GM12878 (cell line): Measurements from ENCODE around the gene IFT88. TPM values are rescaled to one million over a fixed set of nuclear protein-coding genes. Genes with fewer than 3 reads are reported as not detected.

Source experiments
- ATAC-seq: fragments of 200-7000 bp; cut with Tn5 transposase; 3 replicates; pipeline ENCODE4 v1.9.1; 2020; ENCODE audit warnings: mild to moderate bottlenecking, moderate library complexity
- BruUV-seq: library from RNA; stranded (reverse); fragments of 400-500 nt; replicated peaks from 2 replicates; lab custom pipeline; 2021; lab: Mats Ljungman, UMichigan
- CTCF ChIA-PET: fragments of 300-600 bp; sonication (Branson Sonifier 250); formaldehyde crosslinking; extraction: SDS; loops from one replicate; lab custom pipeline; 2021; ENCODE audit warnings: inconsistent platforms; lab: Yijun Ruan, JAX
- POLR2A ChIA-PET: fragments of 350-600 bp; formaldehyde crosslinking; extraction: SDS; loops from one replicate; lab custom pipeline; 2021; ENCODE audit warnings: inconsistent platforms; lab: Charles Lee
- RAD21 ChIA-PET: fragments of 300-600 bp; sonication (Branson Sonifier 250); formaldehyde crosslinking; loops from one replicate; lab custom pipeline; 2023; ENCODE audit warnings: antibody characterized with exemption; ENCODE audit not compliant: unreplicated experiment; lab: Charles Lee
- SMC1A ChIA-PET: fragments of 300-600 bp; sonication (Branson Sonifier 250); formaldehyde crosslinking; loops from one replicate; lab custom pipeline; 2023; ENCODE audit not compliant: unreplicated experiment, uncharacterized antibody; lab: Charles Lee
- DNase-seq: peaks from one replicate; pipeline ENCODE4 v3.0.0-alpha.2; 2011; ENCODE audit warnings: low read depth, low spot score
- FAIRE-seq: peaks from 3 replicates; lab custom pipeline; 2011; peaks lifted over from hg19 to GRCh38; lab: Jason Lieb, UNC
- H2AFZ ChIP-seq: 2 replicates; pipeline ENCODE4 v1.6.0; 2011; ENCODE audit warnings: low read depth, low read length, control low read depth; ENCODE audit not compliant: control insufficient read depth
- H3K27ac ChIP-seq: 2 replicates; pipeline ENCODE4 v1.5.1; 2011; ENCODE audit warnings: control low read depth; ENCODE audit not compliant: control insufficient read depth, insufficient read depth
- H3K27me3 ChIP-seq, 2 experiments: replicated peaks in 1 of 2; 2 replicates each; pipeline versions ENCODE4 v1.6.0 to v1.6.1; 2011; ENCODE audit warnings: low read length in 1 of 2; ENCODE audit not compliant: control insufficient read depth in 2 of 2, insufficient read depth in 2 of 2
- H3K36me3 ChIP-seq, 2 experiments: 2 replicates each; pipeline ENCODE4 v1.5.1; 2011; ENCODE audit warnings: low read length in 1 of 2; ENCODE audit not compliant: control insufficient read depth in 2 of 2, insufficient read depth in 2 of 2
- H3K4me1 ChIP-seq: 2 replicates; pipeline ENCODE4 v1.6.1; 2011; ENCODE audit warnings: mild to moderate bottlenecking, low read length, moderate library complexity, mixed read lengths; ENCODE audit not compliant: control insufficient read depth, insufficient read depth
- H3K4me2 ChIP-seq: 2 replicates; pipeline ENCODE4 v1.6.0; 2011; ENCODE audit warnings: control low read depth; ENCODE audit not compliant: control insufficient read depth, insufficient read depth
- H3K4me3 ChIP-seq: fragments of 200-600 bp; sonication (generic); 2 replicates; pipeline ENCODE4 v1.5.1; 2016
- H3K79me2 ChIP-seq: 2 replicates; pipeline ENCODE4 v1.6.0; 2011; ENCODE audit warnings: low read length; ENCODE audit not compliant: control insufficient read depth, insufficient read depth
- H3K9ac ChIP-seq: 2 replicates; pipeline ENCODE4 v1.8.0; 2011; ENCODE audit warnings: low read length, control low read depth, mixed read lengths; ENCODE audit not compliant: control insufficient read depth, insufficient read depth
- H3K9me3 ChIP-seq: replicated peaks from 3 replicates; pipeline ENCODE4 v1.5.1; 2011; ENCODE audit warnings: mild to moderate bottlenecking, low read length; ENCODE audit not compliant: control insufficient read depth, insufficient read depth
- H4K20me1 ChIP-seq: 2 replicates; pipeline ENCODE4 v1.6.0; 2011; ENCODE audit not compliant: control insufficient read depth, insufficient read depth
- ASH2L ChIP-seq: fragments of 300-600, 200-600 bp; sonication (generic); IDR thresholded peaks from 2 replicates; pipeline ENCODE4 v1.6.1; 2017; ENCODE audit warnings: low read depth, mild to moderate bottlenecking, borderline replicate concordance
- ATF7 ChIP-seq: fragments of 450-650 bp; IDR thresholded peaks from 2 replicates; pipeline ENCODE4 v1.6.1; 2016; ENCODE audit warnings: low read depth, mild to moderate bottlenecking
- CREB1 ChIP-seq: IDR thresholded peaks from 2 replicates; pipeline ENCODE4 v1.6.1; 2012; ENCODE audit warnings: low read depth, mild to moderate bottlenecking, inconsistent platforms
- EGR1 ChIP-seq, 2 experiments: IDR thresholded peaks; 1 replicate in 1 of 2; 2 replicates in 1 of 2; pipeline ENCODE4 v1.6.1; 2011 to 2012; ENCODE audit warnings: low read depth in 2 of 2, low read length in 2 of 2, borderline replicate concordance in 1 of 2, mild to moderate bottlenecking in 1 of 2, moderate library complexity in 1 of 2
- EP300 ChIP-seq, 2 experiments: fragments of 150-350 bp in 1 of 2; IDR thresholded peaks; 2 replicates each; pipeline ENCODE4 v1.6.1; 2011 to 2012; ENCODE audit warnings: low read depth in 2 of 2, low read length in 2 of 2, borderline replicate concordance in 1 of 2, improper control_type of control experiment in 1 of 2, inconsistent platforms in 1 of 2; ENCODE audit not compliant: control insufficient read depth in 1 of 2
- ESRRA ChIP-seq: IDR thresholded peaks from 2 replicates; pipeline ENCODE4 v1.6.1; 2012; ENCODE audit warnings: mild to moderate bottlenecking, low read length, improper control_type of control experiment
- FOXK2 ChIP-seq: fragments of 450-650 bp; IDR thresholded peaks from 2 replicates; pipeline ENCODE4 v1.6.1; 2017; ENCODE audit warnings: mild to moderate bottlenecking, moderate library complexity
- FOXM1 ChIP-seq: IDR thresholded peaks from 2 replicates; pipeline ENCODE4 v1.6.1; 2012; ENCODE audit warnings: low read depth, mild to moderate bottlenecking, inconsistent platforms, low read length, moderate library complexity
- KLF5 ChIP-seq: fragments of 450-650 bp; IDR thresholded peaks from 2 replicates; pipeline ENCODE4 v1.6.1; 2014; ENCODE audit warnings: mild to moderate bottlenecking; ENCODE audit not compliant: partially characterized antibody
- LARP7 ChIP-seq: fragments of 450-650 bp; IDR thresholded peaks from 2 replicates; pipeline ENCODE4 v1.6.1; 2017; ENCODE audit warnings: mild to moderate bottlenecking
- MTA3 ChIP-seq: IDR thresholded peaks from 2 replicates; pipeline ENCODE4 v1.6.1; 2012; ENCODE audit warnings: low read length, inconsistent platforms, borderline replicate concordance
- MYB ChIP-seq: fragments of 150-350 bp; IDR thresholded peaks from 2 replicates; pipeline ENCODE4 v1.6.1; 2014; ENCODE audit warnings: mild to moderate bottlenecking, low read depth, low read length, borderline replicate concordance
- NBN ChIP-seq: fragments of 450-650 bp; IDR thresholded peaks from 2 replicates; pipeline ENCODE4 v1.6.1; 2016
- POLR2AphosphoS2 ChIP-seq: IDR thresholded peaks from 2 replicates; pipeline ENCODE4 v1.6.1; 2011; ENCODE audit warnings: low read depth, mild to moderate bottlenecking, low read length, improper control_type of control experiment, moderate library complexity
- POU2F2 ChIP-seq: IDR thresholded peaks from 3 replicates; pipeline ENCODE4 v1.6.1; 2011; ENCODE audit warnings: low read depth, mild to moderate bottlenecking, low read length, borderline replicate concordance
- TCF12 ChIP-seq: IDR thresholded peaks from 2 replicates; pipeline ENCODE4 v1.6.1; 2011; ENCODE audit warnings: low read depth, mild to moderate bottlenecking, low read length
- ZBED1 ChIP-seq: IDR thresholded peaks from 2 replicates; pipeline ENCODE4 v1.6.1; 2016; ENCODE audit warnings: borderline replicate concordance
- WGBS: methylation state at CpG from one replicate; pipeline ENCODE4 v1.1.6; 2016; ENCODE audit warnings: low lambda C conversion rate; ENCODE audit not compliant: insufficient replicate concordance, insufficient coverage; ENCODE audit errors: missing lambda C conversion rate; 5-methylcytosine and 5-hydroxymethylcytosine counted together
- in situ Hi-C: fragments of 300-500 bp; cut with MboI; formaldehyde crosslinking; loops from 9 replicates; pipeline ENCODE4 v1.14.3; 2018; ENCODE audit warnings: mixed read lengths
- intact Hi-C: fragments of 100-400 bp; cut with micrococcal nuclease; formaldehyde crosslinking; loops from one replicate; pipeline ENCODE4 v1.14.2; 2022; ENCODE audit not compliant: unreplicated experiment
- polyA plus RNA-seq, 11 experiments: library from polyadenylated mRNA; depleted of rRNA in 4 of 11; unstranded in 6 of 11; stranded (reverse) in 5 of 11; fragments of >200 nt; fragmentation: Nextera tagmentation in 4 of 11; fragmentation: Illumina TruSeq in 1 of 11; extraction: Ambion mirVana in 4 of 11; extraction: Trizol in 1 of 11; gene quantifications; 1 replicate in 1 of 11; 2 replicates in 10 of 11; pipeline versions ENCODE4 v1.2.1 to v1.2.3, GENCODE V29; 2011 to 2016; ENCODE audit warnings: inconsistent platforms in 2 of 11, missing spikeins in 2 of 11, low read depth in 1 of 11
- total RNA-seq, 4 experiments: library from RNA; depleted of rRNA in 3 of 4; stranded (reverse); fragments of >200 nt in 3 of 4; fragmentation: Illumina TruSeq in 1 of 4; extraction: Trizol in 1 of 4; gene quantifications; 2 replicates each; pipeline versions ENCODE4 v1.2.1 to v1.2.3, GENCODE V29; 2013 to 2021
- TF ChIP-seq, protein P1 (sequence below): fragments of 450-650 bp; IDR thresholded peaks from 2 replicates; pipeline ENCODE4 v1.6.1; 2017; ENCODE audit warnings: borderline replicate concordance
- TF ChIP-seq, protein P2 (sequence below): IDR thresholded peaks from 2 replicates; pipeline ENCODE4 v1.6.1; 2011; ENCODE audit warnings: low read depth, low read length, improper control_type of control experiment, borderline replicate concordance

Gene IFT88
- total and polyA plus RNA-seq, 10 of the 15 experiments (the other 5 are each of a cell fraction or from before 2014, with no cell fraction given): 2.9 to 5.6 (median 4.1) TPM

DNA sequence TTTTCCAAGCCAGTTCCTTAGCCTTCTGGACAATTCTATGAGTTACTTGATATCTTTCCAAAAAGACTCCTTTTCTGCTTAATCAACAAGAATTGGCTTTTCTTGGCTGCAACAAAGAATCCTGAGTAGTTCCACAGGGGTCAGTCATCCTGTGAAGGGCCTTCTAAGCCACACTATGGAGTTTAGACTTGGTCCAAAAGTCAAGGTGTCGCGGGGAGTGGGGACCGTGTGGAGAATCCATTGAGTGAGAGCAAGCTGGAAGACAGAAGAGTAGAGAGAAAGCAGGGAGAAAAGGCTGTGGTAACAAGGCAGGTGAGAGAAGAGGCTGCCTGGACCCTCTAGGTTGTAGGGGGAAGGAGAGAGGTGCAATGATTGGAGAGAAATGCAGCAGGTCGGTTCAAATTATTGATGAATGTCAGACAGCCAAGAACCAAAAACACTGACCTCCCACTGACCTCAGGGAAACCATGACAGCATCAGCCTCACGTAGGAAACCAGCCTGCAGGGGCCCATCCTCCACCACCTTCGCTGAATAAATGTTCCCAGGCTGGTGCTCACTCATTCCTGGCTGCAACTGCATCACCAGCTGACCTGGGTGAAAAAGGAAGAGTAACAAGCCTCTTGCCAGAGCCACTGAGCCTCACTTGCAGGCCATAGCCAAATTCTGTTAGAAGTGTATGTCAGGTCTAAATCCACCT lies 7.1 kb upstream of the IFT88 start:
- SMC1A ChIA-PET: no interaction called here
- H4K20me1 ChIP-seq: no peaks in the 10 kb centered on the region
- no peak overlapping the region for H3K27ac ChIP-seq
- WGBS: 54% methylated on average over 6 of the region's 6 CpGs
- in situ Hi-C loops: no loop called here
- no peaks in the 10 kb centered on the region for H3K36me3 ChIP-seq
- H3K4me3 ChIP-seq: no peak overlapping the region
- no peak for DNase-seq
- CTCF ChIA-PET: interaction anchor here (0.6 kb wide), 1 partner anchor 66 kb away, joined by 3 read pairs; no protein-coding TSS in a partner anchor
- H3K4me1 ChIP-seq: no peaks in the 10 kb centered on the region; the same call in 1 of the 2 replicates
- no peaks in the 10 kb centered on the region; the same call in 2 of the 3 replicates for H3K9me3 ChIP-seq
- H3K27me3 ChIP-seq: no peaks in the 10 kb centered on the region
- no peak for TF ChIP-seq POLR2AphosphoS2
- no peak for TF ChIP-seq ZBED1
- no peak for TF ChIP-seq POU2F2
- TF ChIP-seq ASH2L: no peak
- TF ChIP-seq EGR1 (IDR thresholded peaks at IDR 0.05; ENCODE audit: borderline replicate concordance in 1 of 2, low read depth in 2 of 2, low read length in 2 of 2): no peak
- no peak for TF ChIP-seq FOXK2
- TF ChIP-seq LARP7: no peak
- no peak for TF ChIP-seq MYB
- TF ChIP-seq, protein P1, sequence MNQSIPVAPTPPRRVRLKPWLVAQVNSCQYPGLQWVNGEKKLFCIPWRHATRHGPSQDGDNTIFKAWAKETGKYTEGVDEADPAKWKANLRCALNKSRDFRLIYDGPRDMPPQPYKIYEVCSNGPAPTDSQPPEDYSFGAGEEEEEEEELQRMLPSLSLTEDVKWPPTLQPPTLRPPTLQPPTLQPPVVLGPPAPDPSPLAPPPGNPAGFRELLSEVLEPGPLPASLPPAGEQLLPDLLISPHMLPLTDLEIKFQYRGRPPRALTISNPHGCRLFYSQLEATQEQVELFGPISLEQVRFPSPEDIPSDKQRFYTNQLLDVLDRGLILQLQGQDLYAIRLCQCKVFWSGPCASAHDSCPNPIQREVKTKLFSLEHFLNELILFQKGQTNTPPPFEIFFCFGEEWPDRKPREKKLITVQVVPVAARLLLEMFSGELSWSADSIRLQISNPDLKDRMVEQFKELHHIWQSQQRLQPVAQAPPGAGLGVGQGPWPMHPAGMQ: no peak
- TF ChIP-seq MTA3: no peak
- TF ChIP-seq CREB1: no peak
- no peak for TF ChIP-seq NBN
- no peak for TF ChIP-seq EP300 (IDR thresholded peaks at IDR 0.05; ENCODE audit: borderline replicate concordance in 1 of 2, control insufficient read depth in 1 of 2, low read depth in 2 of 2, low read length in 2 of 2)
- TF ChIP-seq TCF12: no peak
- no peak for TF ChIP-seq KLF5
- TF ChIP-seq FOXM1: no peak
- TF ChIP-seq ATF7: no peak
- no peak for TF ChIP-seq ESRRA
- TF ChIP-seq, protein P2, sequence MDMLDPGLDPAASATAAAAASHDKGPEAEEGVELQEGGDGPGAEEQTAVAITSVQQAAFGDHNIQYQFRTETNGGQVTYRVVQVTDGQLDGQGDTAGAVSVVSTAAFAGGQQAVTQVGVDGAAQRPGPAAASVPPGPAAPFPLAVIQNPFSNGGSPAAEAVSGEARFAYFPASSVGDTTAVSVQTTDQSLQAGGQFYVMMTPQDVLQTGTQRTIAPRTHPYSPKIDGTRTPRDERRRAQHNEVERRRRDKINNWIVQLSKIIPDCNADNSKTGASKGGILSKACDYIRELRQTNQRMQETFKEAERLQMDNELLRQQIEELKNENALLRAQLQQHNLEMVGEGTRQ: no peak
- no peak overlapping the region for H3K9ac ChIP-seq
- RAD21 ChIA-PET: no interaction called here
- no peak for ATAC-seq
- H3K4me2 ChIP-seq: no peak overlapping the region
- H2AFZ ChIP-seq: no peak overlapping the region
- FAIRE-seq: no peak
- intact Hi-C loops: no loop called here
- BruUV-seq: no TSS peak
- POLR2A ChIA-PET: interaction anchor here (1.2 kb wide), 1 partner anchor 37 kb away, joined by 3 read pairs; no protein-coding TSS in a partner anchor
- H3K79me2 ChIP-seq: no peaks in the 10 kb centered on the region
